Measurements from ENCODE around the gene ERBB4. TPM values are rescaled to one million over a fixed set of nuclear protein-coding genes. Genes with fewer than 3 reads are reported as not detected.

Gene ERBB4
- total and polyA plus RNA-seq, 2 of the 8 experiments (the other 6 are each of a cell fraction or from before 2014, with no cell fraction given) = 0.34 to 1.3 TPM

DNA sequence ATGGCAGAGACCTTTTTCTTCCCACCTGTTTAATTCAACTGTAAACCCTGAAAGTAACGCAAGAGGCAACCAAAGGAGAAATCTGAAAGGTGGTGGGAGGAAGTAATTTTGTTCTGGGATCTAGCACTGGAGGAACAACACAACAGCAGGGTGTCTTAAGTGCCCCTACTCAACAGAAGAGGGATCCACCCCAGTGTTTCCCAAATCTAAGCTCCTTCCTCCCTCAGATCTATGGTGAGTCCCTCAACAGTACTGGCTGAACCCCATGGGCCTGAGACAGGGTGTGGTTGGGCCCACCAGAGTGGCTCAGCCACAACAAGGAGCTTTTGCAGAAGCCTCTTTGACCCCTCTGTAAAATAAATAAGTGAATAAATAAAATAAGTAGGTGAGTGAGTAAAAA is 790.3 kb downstream of the ERBB4 start:
- FAIRE-seq (no peak), DNase-seq (ENCODE audit: low read depth in 1 of 2, low spot score in 2 of 2) (no peak)
- H2BK20ac ChIP-seq (ENCODE audit: low read length) = no peak overlapping the region
- H4K91ac ChIP-seq (replicated peaks; ENCODE audit: insufficient read length, low read length) = no peak overlapping the region
- no peak overlapping the region for H2BK15ac ChIP-seq (ENCODE audit: low read length)
- no peak overlapping the region for H2BK12ac ChIP-seq (ENCODE audit: low read depth, low read length)
- 86% methylated on average over 1 of the region's 1 CpG; no CpG with 5 or more reads in 1 of the 2 experiments for WGBS, 2 experiments (ENCODE audit: extremely low coverage in 1 of 2, insufficient coverage in 1 of 2, insufficient read length in 1 of 2, insufficient replicate concordance in 2 of 2, low coverage in 1 of 2, low lambda C conversion rate in 2 of 2, missing lambda C conversion rate in 1 of 2)
- no peaks in the 10 kb centered on the region for H3K23me2 ChIP-seq (ENCODE audit: low read depth, low read length)
- H3K18ac ChIP-seq (ENCODE audit: extremely low read depth, low read length) = no peak overlapping the region
- no peak overlapping the region for H3K27ac ChIP-seq (ENCODE audit: low read depth, low read length)
- H3K4me3 ChIP-seq (ENCODE audit: extremely low read depth in 1 of 4, insufficient read depth in 2 of 4, low read depth in 3 of 4, low read length in 4 of 4) = no peak overlapping the region
- no peak overlapping the region for H2AK5ac ChIP-seq (ENCODE audit: low read depth, low read length)
- H2BK5ac ChIP-seq (ENCODE audit: low read depth, low read length) = no peak overlapping the region
- H3K23ac ChIP-seq (ENCODE audit: insufficient read length) = no peak overlapping the region
- peaks cover 0 to 2% (median 0%) of the 10 kb centered on the region in 4 experiments; a peak in 1 of 7 replicates for H3K4me1 ChIP-seq (replicated peaks in 1 of 4; ENCODE audit: control insufficient read depth in 3 of 4, insufficient read depth in 4 of 4, low read length in 3 of 4)
- no peaks in the 10 kb centered on the region for H3K36me3 ChIP-seq (ENCODE audit: control insufficient read depth in 2 of 4, insufficient read depth in 4 of 4, low read length in 3 of 4)
- H4K8ac ChIP-seq (ENCODE audit: extremely low read depth, insufficient read depth, low read length) = no peak overlapping the region
- no peak overlapping the region for H3K4ac ChIP-seq (replicated peaks; ENCODE audit: insufficient read length, low read depth, low read length)
- H3K4me2 ChIP-seq (ENCODE audit: insufficient read depth in 1 of 2, low read depth in 2 of 2, low read length in 2 of 2) = no peak overlapping the region
- no peak overlapping the region for H2AFZ ChIP-seq (ENCODE audit: low read length)
- TF ChIP-seq NANOG (IDR thresholded peaks at IDR 0.05; ENCODE audit: insufficient read depth, low read depth, low read length, poor library complexity, severe bottlenecking) (peak; percentile 7), BACH1 (IDR thresholded peaks at IDR 0.05; ENCODE audit: low read length) (no peak)
- no peaks in the 10 kb centered on the region for H3K27me3 ChIP-seq (replicated peaks in 1 of 4; ENCODE audit: control insufficient read depth in 3 of 4, extremely low read depth in 1 of 4, insufficient read depth in 3 of 4, low read length in 3 of 4)
- H4K5ac ChIP-seq (ENCODE audit: insufficient read length, low read depth, low read length) = no peak overlapping the region
- no peaks in the 10 kb centered on the region for H4K20me1 ChIP-seq (replicated peaks in 1 of 2; ENCODE audit: control insufficient read depth in 1 of 2, insufficient read depth in 2 of 2, low read length in 2 of 2)
- no peaks in the 10 kb centered on the region for H3K9me3 ChIP-seq (ENCODE audit: insufficient read depth in 2 of 2, low read depth in 1 of 2, low read length in 1 of 2)
- H3K14ac ChIP-seq (ENCODE audit: insufficient read length) = no peak overlapping the region
- no peaks in the 10 kb centered on the region for H3K79me2 ChIP-seq (ENCODE audit: control insufficient read depth in 1 of 2, insufficient read depth in 2 of 2, low read length in 2 of 2)
- H3K9ac ChIP-seq (replicated peaks in 1 of 4; ENCODE audit: extremely low read depth in 1 of 4, low read depth in 3 of 4, low read length in 3 of 4) = no peak overlapping the region
- H3K56ac ChIP-seq (replicated peaks; ENCODE audit: insufficient read length, low read depth, low read length) = no peak overlapping the region
- H2BK120ac ChIP-seq (replicated peaks; ENCODE audit: low read depth, low read length) = no peak overlapping the region
- POLR2A ChIA-PET (ENCODE audit: partially characterized antibody) = no interaction called here
- H3K79me1 ChIP-seq (ENCODE audit: low read depth, low read length) = no peaks in the 10 kb centered on the region
- CTCF ChIA-PET (ENCODE audit: partially characterized antibody) = interaction anchor here (0.9 kb wide), 1 partner anchor 817 kb away, joined by 4 read pairs; no protein-coding TSS in a partner anchor
